GM19193 (cell line): ENCODE results near the gene HVCN1.

Experiments used
- POLR2A ChIP-seq: IDR thresholded peaks from 4 replicates; pipeline ENCODE4 v1.6.1; 2011; ENCODE audit not compliant: insufficient read depth, insufficient read length; ENCODE audit errors: extremely low read depth

HVCN1 gene

GRCh38 chr12:110616471-110617115, 72.3 kb downstream of the HVCN1 start:
- TF ChIP-seq POLR2A: no peak

DNA sequence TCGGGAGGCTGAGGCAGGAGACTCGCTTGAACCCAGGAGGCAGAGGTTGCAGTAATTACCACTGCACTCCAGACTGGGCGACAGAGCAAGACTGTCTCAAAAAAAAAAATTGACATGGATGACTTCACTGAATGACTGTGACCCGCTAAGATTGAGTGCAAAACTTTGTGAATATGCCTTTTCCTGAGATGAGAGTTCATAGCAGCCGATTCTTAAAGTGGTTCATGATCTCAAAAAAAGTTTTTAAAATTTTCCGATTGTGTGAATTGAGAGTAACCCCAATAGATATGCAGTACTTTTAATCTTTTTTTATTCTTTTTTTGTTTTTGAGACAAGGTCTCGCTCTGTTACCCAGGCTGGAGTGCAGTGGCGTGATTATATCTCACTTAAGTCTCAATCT, 73.7 kb downstream of the HVCN1 start:
- no peak for TF ChIP-seq POLR2A

GRCh38 chr12:110613771-110614684, 74.9 kb downstream of the HVCN1 start, which contains the start of gene TCTN1:
TCTN1 (plus strand) TSS chr12:110614129; CDS start chr12:110614183, 54 bp downstream.
- TF ChIP-seq POLR2A: peak; percentile 89

- no peak for TF ChIP-seq POLR2A
Observed at GRCh38 chr12:110613071-110613770, 75.7 kb downstream of the HVCN1 start.

DNA sequence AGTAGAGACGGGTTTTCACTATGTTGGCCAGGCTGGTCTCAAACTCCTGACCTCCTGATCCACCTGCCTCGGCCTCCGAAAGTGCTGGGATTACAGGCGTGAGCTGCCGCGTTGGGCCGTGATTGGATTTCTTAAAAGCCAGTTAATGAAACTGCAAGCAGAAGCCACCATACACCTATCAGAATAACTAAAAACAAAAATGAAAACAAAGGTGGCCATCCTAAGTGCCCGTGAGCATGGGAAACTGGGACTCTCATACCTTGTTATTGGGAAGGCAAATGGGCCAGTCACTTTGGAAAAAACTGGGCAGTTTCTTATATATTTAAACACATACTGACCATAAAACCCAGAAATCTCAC, 82.7 kb downstream of the HVCN1 start:
- no peak for TF ChIP-seq POLR2A

DNA sequence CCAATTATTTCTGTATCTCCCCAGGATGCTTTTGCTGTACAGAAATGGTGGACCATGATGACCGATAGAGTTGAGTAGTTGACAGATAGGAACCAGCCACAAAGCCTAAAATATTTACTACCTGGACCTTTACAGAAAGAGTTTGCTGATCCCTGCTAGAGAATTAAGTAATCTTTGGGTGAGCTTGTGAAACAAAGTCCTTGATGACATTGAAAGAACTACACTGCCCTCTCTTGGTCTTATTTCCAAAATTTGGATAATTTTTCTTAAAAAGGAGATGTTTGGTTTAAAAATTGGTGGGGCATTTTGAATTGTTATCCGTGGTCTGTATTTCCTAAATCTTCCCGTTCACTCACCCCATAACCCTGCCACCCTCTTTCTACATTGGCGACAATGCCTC, 88.7 kb downstream of the HVCN1 start:
- TF ChIP-seq POLR2A: no peak

GRCh38 chr12:110599334-110599733, 89.6 kb downstream of the HVCN1 start:
- TF ChIP-seq POLR2A: no peak
